ENCODE data around the gene HTRA3.

- TF ChIP-seq CTCF (IDR thresholded peaks at IDR 0.05; ENCODE audit: low read depth, low read length, missing input control), result no peak
- no peak for TF ChIP-seq TAF1 (conservative IDR thresholded peaks at IDR 0.05)
- no peak for TF ChIP-seq RXRA (IDR thresholded peaks at IDR 0.05)
- TF ChIP-seq SP1 (IDR thresholded peaks at IDR 0.05), result no peak
- no peak for TF ChIP-seq REST (IDR thresholded peaks at IDR 0.05)
- no peak for TF ChIP-seq MAX (IDR thresholded peaks at IDR 0.05)
- no peak for TF ChIP-seq FOXA1 (IDR thresholded peaks at IDR 0.05)
- no peak for TF ChIP-seq JUND (IDR thresholded peaks at IDR 0.05)
- TF ChIP-seq GABPA (IDR thresholded peaks at IDR 0.05 in 1 of 2, conservative IDR thresholded peaks at IDR 0.05 in 1 of 2), result no peak
- no peak for TF ChIP-seq ZBTB33 (IDR thresholded peaks at IDR 0.05)
- no peak for TF ChIP-seq RAD21 (IDR thresholded peaks at IDR 0.05)
- no peak for TF ChIP-seq YY1 (IDR thresholded peaks at IDR 0.05)
Measured at GRCh38 chr4:8294036-8294435, 24.5 kb downstream of the HTRA3 start.

Measured in liver (tissue), 3 donors.